Right atrium auricular region (tissue), 2 donors: Measurements from ENCODE around the gene AP2A2. TPM values are rescaled to one million over a fixed set of nuclear protein-coding genes. Genes with fewer than 3 reads are reported as not detected.
A peak's percentile ranks its signal among the peaks of the same experiment; 100 is the strongest.

Source experiments
- DNase-seq: peaks from one replicate; pipeline ENCODE4 v3.0.0-alpha.2; 2019; ENCODE audit warnings: low spot score
- H3K27ac ChIP-seq, 2 donors: fragments of 200-600 bp; sonication (generic); 1 replicate in 1 of 2; 2 replicates in 1 of 2; pipeline ENCODE4 v1.5.1; 2016 to 2019
- H3K27me3 ChIP-seq, 2 donors: fragments of 200-600 bp; sonication (generic); one replicate each; pipeline versions ENCODE4 v1.5.1 to v1.6.0; 2017 to 2019
- H3K36me3 ChIP-seq: fragments of 200-600 bp; sonication (generic); one replicate; pipeline ENCODE4 v1.5.1; 2016
- H3K4me1 ChIP-seq, 2 donors: fragments of 200-600 bp; sonication (generic); one replicate each; pipeline versions ENCODE4 v1.5.1 to v1.6.0; 2017 to 2019
- H3K4me3 ChIP-seq, 2 donors: fragments of 200-600 bp; sonication (generic); 1 replicate in 1 of 2; 2 replicates in 1 of 2; pipeline ENCODE4 v1.5.1; 2017 to 2019; ENCODE audit warnings: mild to moderate bottlenecking in 1 of 2, moderate library complexity in 1 of 2
- H3K9me3 ChIP-seq, 2 donors: fragments of 200-600 bp; sonication (generic); one replicate each; pipeline ENCODE4 v1.5.1; 2019
- CTCF ChIP-seq, 2 donors: fragments of 200-600 bp; sonication (generic); IDR thresholded peaks; one replicate each; pipeline ENCODE4 v1.5.1; 2019; ENCODE audit warnings: antibody characterized with exemption in 2 of 2
- total RNA-seq, 2 donors: library from RNA; depleted of rRNA; stranded (reverse); fragments of >200 nt; gene quantifications; one replicate each; pipeline ENCODE4 v1.1.0, GENCODE V29; 2016

The AP2A2 gene
- total RNA-seq, 2 donors from 2014 or later = 28.8 to 41.7 TPM

- no peak for DNase-seq
- Histone ChIP-seq H3K27ac (no peak overlapping the region), H3K4me3 (no peak overlapping the region), H3K27me3 (no peaks in the 10 kb centered on the region), H3K36me3 (no peaks in the 10 kb centered on the region), H3K9me3 (no peaks in the 10 kb centered on the region), H3K4me1 (peaks cover 0 to 19% of the 10 kb centered on the region in 2 donors)
- TF ChIP-seq CTCF (IDR thresholded peaks at IDR 0.05) = no peak
These were observed 3.6 kb upstream of the AP2A2 start for GRCh38 chr11:921921-922678.

GRCh38 chr11:923691-924405, 1.8 kb upstream of the AP2A2 start:
- Histone ChIP-seq H3K4me3 (no peak overlapping the region), H3K27ac (peak overlapping the region in 1 of 2 donors; percentile 85), H3K9me3 (no peaks in the 10 kb centered on the region), H3K4me1 (peaks cover 0 to 34% of the 10 kb centered on the region in 2 donors), H3K27me3 (no peaks in the 10 kb centered on the region), H3K36me3 (no peaks in the 10 kb centered on the region)
- no peak for DNase-seq
- no peak for TF ChIP-seq CTCF (IDR thresholded peaks at IDR 0.05)

GRCh38 chr11:924406-925157, 1.1 kb upstream of the AP2A2 start:
- Histone ChIP-seq H3K9me3 (no peaks in the 10 kb centered on the region), H3K27me3 (no peaks in the 10 kb centered on the region), H3K4me1 (peaks cover 0 to 39% of the 10 kb centered on the region in 2 donors), H3K27ac (peak overlapping the region; percentile 85 to 97), H3K36me3 (no peaks in the 10 kb centered on the region), H3K4me3 (peak overlapping the region in 1 of 2 donors; percentile 91)
- no peak for TF ChIP-seq CTCF (IDR thresholded peaks at IDR 0.05)
- DNase-seq = no peak

- Histone ChIP-seq H3K9me3 (no peaks in the 10 kb centered on the region), H3K4me3 (peak overlapping the region; percentile 27 to 91), H3K36me3 (no peaks in the 10 kb centered on the region), H3K4me1 (peaks cover 0 to 39% of the 10 kb centered on the region in 2 donors), H3K27me3 (no peaks in the 10 kb centered on the region), H3K27ac (peak overlapping the region; percentile 85 to 97)
- TF ChIP-seq CTCF (IDR thresholded peaks at IDR 0.05) = no peak
- DNase-seq = no peak
These were observed 543 bp upstream of the AP2A2 start for GRCh38 chr11:925158-925495.

GRCh38 chr11:926341-926916, 759 bp downstream of the AP2A2 start:
- Histone ChIP-seq H3K4me1 (peaks cover 0 to 47% of the 10 kb centered on the region in 2 donors), H3K27me3 (no peaks in the 10 kb centered on the region), H3K36me3 (no peaks in the 10 kb centered on the region), H3K9me3 (no peaks in the 10 kb centered on the region), H3K27ac (peak overlapping the region; percentile 91 to 97), H3K4me3 (peak overlapping the region; percentile 90 to 91)
- no peak for TF ChIP-seq CTCF (IDR thresholded peaks at IDR 0.05)
- peak; percentile 75 for DNase-seq
